PFSK-1 (cell line): ENCODE results near the gene MSL3B.

Source experiments
- POLR2AphosphoS5 ChIP-seq: IDR thresholded peaks from 2 replicates; pipeline ENCODE4 v1.6.1; 2012; ENCODE audit warnings: low read depth, mild to moderate bottlenecking, control low read depth, low read length, moderate library complexity
- REST ChIP-seq, 2 experiments: IDR thresholded peaks; 2 replicates each; pipeline versions ENCODE4 v1.6.1 to v1.8.0; 2011 to 2012; ENCODE audit warnings: low read depth in 2 of 2, low read length in 2 of 2, control low read depth in 1 of 2, inconsistent platforms in 1 of 2, mild to moderate bottlenecking in 1 of 2, moderate library complexity in 1 of 2; ENCODE audit not compliant: insufficient read depth in 1 of 2
- SIN3A ChIP-seq: IDR thresholded peaks from 2 replicates; pipeline ENCODE4 v1.6.1; 2012; ENCODE audit warnings: mild to moderate bottlenecking, low read length, moderate library complexity, borderline replicate concordance; ENCODE audit not compliant: insufficient read depth
- TAF1 ChIP-seq: IDR thresholded peaks from 2 replicates; pipeline ENCODE4 v1.6.1; 2012; ENCODE audit warnings: low read length, control low read depth, borderline replicate concordance; ENCODE audit not compliant: insufficient read depth

GRCh38 chr2:233833345-233833744, 34.8 kb downstream of the MSL3B start:
- TF ChIP-seq SIN3A (no peak), POLR2AphosphoS5 (no peak), TAF1 (no peak), REST (IDR thresholded peaks at IDR 0.05; ENCODE audit: insufficient read depth in 1 of 2, low read depth in 2 of 2, low read length in 2 of 2) (no peak)
